ENCODE results near the gene SLC6A6. TPM values are rescaled to one million over a fixed set of nuclear protein-coding genes. Genes with fewer than 3 reads are reported as not detected.

The SLC6A6 gene
- total RNA-seq, 1 experiment from 2014 or later = 211 TPM

- Mint-ChIP-seq H3K36me3 (peaks cover 85% of the 10 kb centered on the region), H3K27me3 (ENCODE audit: low read depth) (no peaks in the 10 kb centered on the region), H3K9me3 (peaks cover 12% of the 10 kb centered on the region), H3K27ac (no peak overlapping the region), H3K4me1 (no peaks in the 10 kb centered on the region), H3K4me3 (no peak overlapping the region)
- ATAC-seq (no peak), DNase-seq (ENCODE audit: low spot score) (no peak)
- no peak for TF ChIP-seq CTCF (IDR thresholded peaks at IDR 0.05)
- TF ChIP-seq ZNF281 (CRISPR knock-in tag; IDR thresholded peaks at IDR 0.05) = no peak
- TF ChIP-seq TCF7 (CRISPR knock-in tag; IDR thresholded peaks at IDR 0.05; ENCODE audit: low read depth) = no peak
- TF ChIP-seq TEAD4 (CRISPR knock-in tag; IDR thresholded peaks at IDR 0.05) = no peak
- no peak for TF ChIP-seq PRDM15 (CRISPR knock-in tag; IDR thresholded peaks at IDR 0.05)
- no peak for TF ChIP-seq ATF1 (CRISPR knock-in tag; IDR thresholded peaks at IDR 0.05)
- TF ChIP-seq SOX15 (CRISPR knock-in tag; IDR thresholded peaks at IDR 0.05) = no peak
- no peak for TF ChIP-seq ZNF219 (CRISPR knock-in tag; IDR thresholded peaks at IDR 0.05; ENCODE audit: borderline replicate concordance)
- no peak for TF ChIP-seq ARID4B (CRISPR knock-in tag; IDR thresholded peaks at IDR 0.05; ENCODE audit: borderline replicate concordance)
- no peak for TF ChIP-seq E2F4 (CRISPR knock-in tag; IDR thresholded peaks at IDR 0.05; ENCODE audit: borderline replicate concordance, low read depth)
- TF ChIP-seq RORB (CRISPR knock-in tag; IDR thresholded peaks at IDR 0.05) = no peak
- TF ChIP-seq GABPB1 (CRISPR knock-in tag; IDR thresholded peaks at IDR 0.05) = no peak
- TF ChIP-seq CREB1 (CRISPR knock-in tag; IDR thresholded peaks at IDR 0.05) = no peak
- no peak for TF ChIP-seq KAT7 (CRISPR knock-in tag; IDR thresholded peaks at IDR 0.05; ENCODE audit: borderline replicate concordance)
- TF ChIP-seq E2F1 (CRISPR knock-in tag; IDR thresholded peaks at IDR 0.05) = no peak
- ChIA-PET POLR2A (no interaction called here), CTCF (interaction anchor here (1.2 kb wide), 1 partner anchor 247 kb away, joined by 3 read pairs; no protein-coding TSS in a partner anchor)
Measured at GRCh38 chr3:14450506-14450905, 48.1 kb downstream of the SLC6A6 start.
